NB4 (cell line): ENCODE data around the gene DOK7.

Source experiments
- DNase-seq: peaks from one replicate; pipeline ENCODE4 v3.0.0; 2010; ENCODE audit warnings: low read depth
- H3K4me3 ChIP-seq: one replicate; pipeline ENCODE4 v1.5.1; 2011; ENCODE audit warnings: mild to moderate bottlenecking, low read depth, low read length, moderate library complexity
- MYC ChIP-seq: IDR thresholded peaks from 2 replicates; pipeline ENCODE4 v1.6.1; 2011; ENCODE audit warnings: low read depth, low read length
- POLR2A ChIP-seq: IDR thresholded peaks from 2 replicates; pipeline ENCODE4 v1.6.1; 2011; ENCODE audit warnings: mild to moderate bottlenecking; ENCODE audit not compliant: insufficient read length; ENCODE audit errors: extremely low read depth
- TF ChIP-seq, protein P1 (sequence below): IDR thresholded peaks from 2 replicates; pipeline ENCODE4 v1.6.1; 2011; ENCODE audit warnings: low read depth, low read length
- TF ChIP-seq, protein P2 (sequence below): IDR thresholded peaks from one replicate; pipeline ENCODE4 v1.5.1; 2012; ENCODE audit warnings: low read depth, low read length

The DOK7 gene

DNA sequence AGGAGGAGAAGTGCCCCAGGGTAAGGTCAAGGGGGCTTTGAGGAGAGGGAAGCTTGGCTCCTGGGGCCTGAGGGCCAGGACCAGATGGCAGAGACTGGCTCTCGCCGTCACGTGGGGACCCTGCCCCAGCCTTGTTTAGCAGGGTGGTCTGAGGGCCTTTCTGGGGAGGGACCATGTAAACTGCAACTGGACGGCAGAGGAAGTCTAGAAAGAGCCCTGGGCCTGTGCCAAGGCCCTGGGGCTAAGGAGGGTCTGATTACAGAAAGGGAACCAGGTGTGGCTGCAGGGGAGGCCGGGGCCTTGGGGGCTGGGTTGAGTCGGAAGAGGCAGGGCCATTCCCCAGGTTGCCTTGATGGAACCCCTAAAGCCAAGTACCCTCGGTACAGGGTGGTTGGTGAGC, 23.1 kb upstream of the DOK7 start:
- TF ChIP-seq, protein P1, sequence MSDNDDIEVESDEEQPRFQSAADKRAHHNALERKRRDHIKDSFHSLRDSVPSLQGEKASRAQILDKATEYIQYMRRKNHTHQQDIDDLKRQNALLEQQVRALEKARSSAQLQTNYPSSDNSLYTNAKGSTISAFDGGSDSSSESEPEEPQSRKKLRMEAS: no peak
- TF ChIP-seq POLR2A (no peak), MYC (no peak)
- TF ChIP-seq, protein P2, sequence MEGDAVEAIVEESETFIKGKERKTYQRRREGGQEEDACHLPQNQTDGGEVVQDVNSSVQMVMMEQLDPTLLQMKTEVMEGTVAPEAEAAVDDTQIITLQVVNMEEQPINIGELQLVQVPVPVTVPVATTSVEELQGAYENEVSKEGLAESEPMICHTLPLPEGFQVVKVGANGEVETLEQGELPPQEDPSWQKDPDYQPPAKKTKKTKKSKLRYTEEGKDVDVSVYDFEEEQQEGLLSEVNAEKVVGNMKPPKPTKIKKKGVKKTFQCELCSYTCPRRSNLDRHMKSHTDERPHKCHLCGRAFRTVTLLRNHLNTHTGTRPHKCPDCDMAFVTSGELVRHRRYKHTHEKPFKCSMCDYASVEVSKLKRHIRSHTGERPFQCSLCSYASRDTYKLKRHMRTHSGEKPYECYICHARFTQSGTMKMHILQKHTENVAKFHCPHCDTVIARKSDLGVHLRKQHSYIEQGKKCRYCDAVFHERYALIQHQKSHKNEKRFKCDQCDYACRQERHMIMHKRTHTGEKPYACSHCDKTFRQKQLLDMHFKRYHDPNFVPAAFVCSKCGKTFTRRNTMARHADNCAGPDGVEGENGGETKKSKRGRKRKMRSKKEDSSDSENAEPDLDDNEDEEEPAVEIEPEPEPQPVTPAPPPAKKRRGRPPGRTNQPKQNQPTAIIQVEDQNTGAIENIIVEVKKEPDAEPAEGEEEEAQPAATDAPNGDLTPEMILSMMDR: no peak
- DNase-seq: no peak
- H3K4me3 ChIP-seq: no peak overlapping the region

DNA sequence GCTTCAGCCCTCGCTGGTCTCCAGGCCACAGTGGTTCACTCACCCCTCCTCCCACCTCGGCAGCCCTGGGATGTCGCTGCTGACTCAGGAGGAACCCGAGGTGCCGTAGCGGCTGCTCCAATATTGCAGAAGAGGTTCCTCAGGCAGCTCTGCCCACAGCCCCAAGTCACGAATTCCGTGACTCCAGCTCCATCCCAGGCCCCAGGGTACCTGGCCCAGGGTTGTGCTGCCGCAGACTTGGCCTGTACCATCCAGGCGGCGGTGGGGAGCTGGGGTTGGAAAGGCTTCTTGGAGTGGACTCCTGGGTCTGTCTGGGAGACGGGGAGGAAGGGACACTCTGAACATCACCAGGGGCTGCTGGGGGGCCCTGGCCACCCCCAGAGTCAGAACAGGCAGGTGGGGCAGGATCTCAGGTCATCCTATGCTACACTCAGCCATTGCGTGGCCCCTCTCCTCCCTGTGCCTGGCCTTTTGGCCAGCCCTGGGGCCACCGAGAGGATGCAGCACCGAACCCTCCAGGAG, 22.1 kb upstream of the DOK7 start:
- peak; percentile 59 for DNase-seq
- no peak overlapping the region for H3K4me3 ChIP-seq
- TF ChIP-seq MYC: no peak
- TF ChIP-seq, protein P2: no peak
- TF ChIP-seq, protein P1: no peak

DNA sequence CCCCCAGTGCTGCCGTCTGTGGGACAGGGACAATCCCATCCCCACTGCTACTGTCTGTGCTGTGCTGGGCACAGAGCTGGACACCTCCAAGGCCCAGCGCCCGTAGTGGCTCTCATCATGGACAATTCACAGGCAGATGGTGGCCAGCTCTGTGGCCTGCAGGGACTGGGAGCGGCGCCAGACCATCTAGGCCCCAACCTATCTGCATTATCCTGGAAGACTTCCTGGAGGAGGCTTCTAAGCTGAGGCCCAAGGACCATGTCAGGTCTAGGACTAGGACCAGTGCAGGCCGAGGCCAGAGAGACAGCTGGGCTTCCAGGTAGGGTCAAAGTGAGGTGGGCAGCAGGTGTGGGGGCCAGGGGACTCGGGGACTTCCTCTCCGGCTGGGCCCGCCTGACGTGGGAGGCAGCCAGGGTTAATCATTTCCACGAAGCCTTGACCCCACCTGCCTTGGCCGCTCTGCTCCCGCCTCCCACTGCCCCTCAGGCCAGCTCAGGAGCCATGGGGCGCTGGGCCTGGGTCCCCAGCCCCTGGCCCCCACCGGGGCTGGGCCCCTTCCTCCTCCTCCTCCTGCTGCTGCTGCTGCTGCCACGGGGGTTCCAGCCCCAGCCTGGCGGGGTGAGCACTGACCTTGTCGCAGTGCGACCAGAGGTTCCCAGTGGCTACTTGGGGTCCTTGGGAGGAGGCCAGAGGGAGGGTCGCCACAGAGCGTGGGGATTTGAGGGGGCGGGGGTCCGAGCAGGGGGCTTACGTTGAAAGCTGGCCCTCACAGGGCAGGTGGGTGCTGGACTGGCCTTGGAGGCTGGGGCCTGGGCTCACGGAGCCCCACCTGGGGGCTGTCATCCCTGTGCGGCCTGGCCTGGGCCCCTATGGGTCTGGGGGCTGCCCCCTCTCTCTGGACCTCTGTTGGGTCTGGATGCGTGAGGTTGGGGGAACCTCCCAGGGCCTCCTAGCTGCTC, 21.3 kb upstream of the DOK7 start, which contains the start of gene HGFAC:
Gene HGFAC (plus strand): TSS at position 468 of the 959 bp plus-strand sequence. CDS start 34 bp downstream, at position 502.
- no peak for DNase-seq
- TF ChIP-seq, protein P2: no peak
- TF ChIP-seq, protein P1: no peak
- TF ChIP-seq POLR2A: no peak
- no peak for TF ChIP-seq MYC
- H3K4me3 ChIP-seq: no peak within 1 kb of the TSS

DNA sequence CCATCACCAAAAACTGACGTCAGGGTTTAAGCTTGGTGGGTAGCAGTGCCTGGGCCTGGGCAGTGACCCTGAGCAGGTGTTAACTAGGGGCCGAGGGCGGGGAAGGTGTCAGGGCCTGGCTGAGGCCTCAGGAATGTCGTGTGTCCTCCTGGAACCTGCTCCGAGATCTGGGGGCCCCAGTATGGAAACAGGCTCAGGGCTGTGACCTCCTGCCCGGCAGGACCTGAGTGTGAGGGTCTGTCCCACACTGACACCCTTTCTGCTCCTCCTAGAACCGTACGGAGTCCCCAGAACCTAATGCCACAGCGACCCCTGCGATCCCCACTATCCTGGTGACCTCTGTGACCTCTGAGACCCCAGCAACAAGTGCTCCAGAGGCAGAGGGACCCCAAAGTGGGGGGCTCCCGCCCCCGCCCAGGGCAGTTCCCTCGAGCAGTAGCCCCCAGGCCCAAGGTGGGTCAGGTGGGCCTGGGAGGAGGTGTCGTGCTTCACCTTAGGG, 20.6 kb upstream of the DOK7 start:
- H3K4me3 ChIP-seq: no peak overlapping the region
- TF ChIP-seq POLR2A (no peak), MYC (no peak)
- TF ChIP-seq, protein P2: no peak
- TF ChIP-seq, protein P1: no peak
- no peak for DNase-seq

DNA sequence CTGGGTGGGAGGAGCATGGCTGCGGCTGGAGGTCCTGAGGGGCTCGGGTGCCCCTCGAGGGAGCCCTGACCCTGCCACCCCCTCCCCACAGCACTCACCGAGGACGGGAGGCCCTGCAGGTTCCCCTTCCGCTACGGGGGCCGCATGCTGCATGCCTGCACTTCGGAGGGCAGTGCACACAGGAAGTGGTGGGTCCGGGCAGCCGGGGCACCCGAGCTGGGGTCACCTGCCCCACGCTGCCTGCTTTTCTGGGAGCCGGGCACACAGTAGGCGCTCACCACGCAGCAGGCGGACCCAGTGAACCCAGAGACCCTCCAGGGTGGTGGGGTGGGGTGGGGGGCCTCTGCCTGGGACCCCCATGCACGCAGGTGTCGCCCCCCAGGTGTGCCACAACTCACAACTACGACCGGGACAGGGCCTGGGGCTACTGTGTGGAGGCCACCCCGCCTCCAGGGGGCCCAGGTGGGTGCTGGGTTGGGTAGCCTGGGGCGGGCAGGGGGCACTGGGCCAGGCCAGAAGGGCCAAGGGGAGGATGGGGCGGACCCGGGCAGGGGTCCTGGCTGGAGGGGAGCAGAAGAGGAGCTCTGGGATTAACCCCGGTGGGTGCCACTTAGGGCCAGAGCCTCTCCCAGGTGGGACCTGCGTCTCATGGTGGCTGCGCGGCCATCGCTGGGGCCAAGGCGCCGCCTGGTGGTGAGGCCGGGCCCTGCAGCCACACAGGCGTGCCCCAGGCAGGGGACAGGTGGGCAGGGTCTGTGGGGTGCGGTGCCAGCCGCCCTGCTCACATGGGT, 20.0 kb upstream of the DOK7 start:
- DNase-seq: peak; percentile 75

More for the DNA sequence above, 20.0 kb upstream of the DOK7 start:
- H3K4me3 ChIP-seq: no peak overlapping the region
- TF ChIP-seq, protein P2: peak; percentile 96
- TF ChIP-seq, protein P1: peak; percentile 73
- TF ChIP-seq POLR2A (no peak), MYC (peak; percentile 72; the same call in 1 of the 2 replicates)
